Urinary bladder (tissue), 4 donors: Measurements from ENCODE around the gene KCNC2. TPM values are rescaled to one million over a fixed set of nuclear protein-coding genes. Genes with fewer than 3 reads are reported as not detected.
"Not testable (repeated sequence)": the region's sequence is repeated elsewhere in the genome, so short reads cannot be mapped to it uniquely, and the experiment has no call there.

Experiments
- DNase-seq: peaks from one replicate; pipeline ENCODE4 v3.0.0-alpha.2; 2015; ENCODE audit errors: extremely low spot score
- H3K27ac ChIP-seq: one replicate; pipeline ENCODE4 v1.5.1; 2013; ENCODE audit warnings: low read depth, mild to moderate bottlenecking, moderate library complexity
- H3K36me3 ChIP-seq: one replicate; pipeline ENCODE4 v1.6.1; 2013; ENCODE audit warnings: mild to moderate bottlenecking, moderate library complexity; ENCODE audit not compliant: insufficient read depth
- H3K4me1 ChIP-seq: one replicate; pipeline ENCODE4 v1.6.1; 2013; ENCODE audit warnings: mild to moderate bottlenecking, moderate library complexity; ENCODE audit not compliant: insufficient read depth
- H3K4me3 ChIP-seq: one replicate; pipeline ENCODE4 v1.5.1; 2013; ENCODE audit warnings: low read depth, low read length
- WGBS: extraction: QIAGEN DNeasy Blood & Tissue Kit; methylation state at CpG from one replicate; pipeline ENCODE4 v1.1.7; 2013; 5-methylcytosine and 5-hydroxymethylcytosine counted together
- polyA plus RNA-seq: library from polyadenylated mRNA; stranded (reverse); fragments of 200-250 nt; gene quantifications from one replicate; pipeline ENCODE4 v1.2.3, GENCODE V29; 2013
- total RNA-seq: library from RNA; depleted of rRNA; stranded (reverse); fragments of >200 nt; gene quantifications from one replicate; pipeline ENCODE4 v1.2.3, GENCODE V29; 2014
- donor health status: healthy with polysubstance abuse.
- donor health status: healthy.

The KCNC2 gene
- total and polyA plus RNA-seq, 2 donors, result 0.32 TPM; not detected in 1

DNA sequence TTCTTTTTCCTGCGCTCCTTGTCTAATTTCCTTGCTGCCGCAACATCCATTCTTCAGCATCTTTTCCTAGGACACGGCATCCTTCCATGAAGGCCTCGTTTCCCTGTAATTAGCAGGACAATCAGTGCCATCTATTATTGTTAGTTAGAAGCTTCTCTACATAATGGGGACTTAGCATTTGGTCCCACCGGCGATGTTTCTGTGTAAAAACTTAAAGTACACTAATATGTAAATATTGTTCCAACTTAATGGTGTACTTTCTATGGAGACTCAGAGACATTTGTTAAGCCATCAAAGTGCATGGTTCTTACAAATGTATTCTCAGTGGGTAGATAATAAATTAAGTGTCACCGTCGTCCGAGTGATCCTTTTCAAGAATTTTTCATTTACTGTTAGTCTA, 17.4 kb downstream of the KCNC2 start:
- Histone ChIP-seq H3K4me1 (no peaks in the 10 kb centered on the region), H3K36me3 (no peaks in the 10 kb centered on the region), H3K4me3 (no peak overlapping the region), H3K27ac (no peak overlapping the region)
- no peak for DNase-seq
- WGBS, result 79% methylated on average over 9 of the region's 9 CpGs

- Histone ChIP-seq H3K36me3 (no peaks in the 10 kb centered on the region), H3K4me3 (no peak overlapping the region), H3K4me1 (no peaks in the 10 kb centered on the region), H3K27ac (no peak overlapping the region)
- no peak for DNase-seq
Measured at GRCh38 chr12:75190846-75191245, 18.8 kb downstream of the KCNC2 start.

GRCh38 chr12:75185881-75186280, 23.8 kb downstream of the KCNC2 start:
- not testable (repeated sequence) for DNase-seq, H3K27ac ChIP-seq
- WGBS, result 94% methylated on average over 3 of the region's 3 CpGs

DNA sequence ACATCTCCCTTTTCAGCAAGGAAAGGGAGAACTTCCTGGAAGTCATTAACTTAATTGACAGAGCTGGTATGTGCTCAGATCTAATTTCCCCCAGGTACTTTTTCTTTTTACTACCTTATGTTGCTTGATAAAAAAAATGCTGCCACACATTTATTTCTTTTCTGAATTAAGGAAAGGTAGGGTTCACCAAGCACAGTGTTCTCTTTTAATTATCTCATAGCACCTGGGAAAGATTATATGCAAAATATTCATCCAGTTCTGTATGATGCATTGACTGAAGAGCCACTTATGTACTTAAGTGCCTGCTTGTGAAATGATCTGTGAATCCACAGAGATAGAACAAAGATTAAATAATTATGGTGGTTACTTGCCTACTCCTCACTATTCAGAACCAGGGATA, 25.1 kb downstream of the KCNC2 start:
- no peak overlapping the region for H3K4me3 ChIP-seq

More at GRCh38 chr12:75185881-75186280, 23.8 kb downstream of the KCNC2 start:
- not testable (repeated sequence) for H3K4me3 ChIP-seq, H3K36me3 ChIP-seq, H3K4me1 ChIP-seq

DNA sequence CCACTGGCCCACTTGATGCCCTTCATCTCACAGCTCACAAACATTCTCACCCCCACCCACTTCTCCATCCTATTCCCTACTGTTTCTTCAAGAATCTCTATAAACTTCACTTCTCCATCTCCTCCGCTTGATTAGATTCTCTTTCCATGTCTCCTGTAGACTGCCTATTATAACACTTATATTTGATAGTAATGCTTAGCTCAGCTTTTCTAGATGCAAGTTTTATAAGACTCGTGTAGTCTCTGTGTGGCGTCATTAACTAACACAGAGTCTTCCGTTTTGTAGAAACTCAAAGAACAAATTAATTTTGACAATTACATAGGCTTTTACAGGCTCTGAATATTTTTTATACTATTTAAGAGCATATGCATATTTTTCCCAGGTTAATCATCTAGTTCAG, 25.7 kb downstream of the KCNC2 start:
- 74% methylated on average over 4 of the region's 4 CpGs for WGBS
- no peaks in the 10 kb centered on the region for H3K36me3 ChIP-seq
- H3K27ac ChIP-seq, result no peak overlapping the region
- no peak overlapping the region for H3K4me3 ChIP-seq
- no peaks in the 10 kb centered on the region for H3K4me1 ChIP-seq
- DNase-seq, result no peak

More for the DNA sequence above, 25.1 kb downstream of the KCNC2 start:
- H3K27ac ChIP-seq, result no peak overlapping the region
- no peak for DNase-seq
- H3K4me1 ChIP-seq, result no peaks in the 10 kb centered on the region
- H3K36me3 ChIP-seq, result no peaks in the 10 kb centered on the region

- Histone ChIP-seq H3K27ac (no peak overlapping the region), H3K36me3 (no peaks in the 10 kb centered on the region), H3K4me1 (no peaks in the 10 kb centered on the region), H3K4me3 (no peak overlapping the region)
- DNase-seq, result no peak
Measured at GRCh38 chr12:75177997-75178396, 31.6 kb downstream of the KCNC2 start.

DNA sequence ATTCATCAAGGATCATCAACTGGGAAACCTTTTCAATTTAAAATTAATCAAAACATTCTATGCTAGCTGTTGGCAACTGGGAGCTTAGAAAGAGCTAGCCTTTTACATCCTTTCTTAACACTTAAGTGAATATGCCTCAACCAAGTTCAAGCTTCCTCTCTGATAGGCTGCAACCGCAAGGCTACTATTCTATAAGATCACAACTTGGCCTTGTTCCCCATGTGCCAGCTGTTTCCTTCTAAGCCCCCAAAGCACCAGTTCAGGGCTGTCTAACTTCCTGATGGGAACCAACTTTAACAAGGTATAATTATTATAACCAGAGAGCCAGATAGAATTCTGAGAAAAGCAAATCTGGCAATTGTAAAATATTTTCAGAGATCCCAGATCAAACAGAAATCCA, 37.0 kb downstream of the KCNC2 start:
- Histone ChIP-seq H3K27ac (no peak overlapping the region), H3K36me3 (no peaks in the 10 kb centered on the region), H3K4me3 (no peak overlapping the region), H3K4me1 (no peaks in the 10 kb centered on the region)
- no peak for DNase-seq
- WGBS, result 69% methylated on average over 1 of the region's 1 CpG

- Histone ChIP-seq H3K36me3 (no peaks in the 10 kb centered on the region), H3K4me1 (no peaks in the 10 kb centered on the region), H3K27ac (no peak overlapping the region), H3K4me3 (no peak overlapping the region)
- WGBS, result 42% methylated on average over 4 of the region's 4 CpGs
- no peak for DNase-seq
Measured at GRCh38 chr12:75170640-75171185, 38.9 kb downstream of the KCNC2 start.

DNA sequence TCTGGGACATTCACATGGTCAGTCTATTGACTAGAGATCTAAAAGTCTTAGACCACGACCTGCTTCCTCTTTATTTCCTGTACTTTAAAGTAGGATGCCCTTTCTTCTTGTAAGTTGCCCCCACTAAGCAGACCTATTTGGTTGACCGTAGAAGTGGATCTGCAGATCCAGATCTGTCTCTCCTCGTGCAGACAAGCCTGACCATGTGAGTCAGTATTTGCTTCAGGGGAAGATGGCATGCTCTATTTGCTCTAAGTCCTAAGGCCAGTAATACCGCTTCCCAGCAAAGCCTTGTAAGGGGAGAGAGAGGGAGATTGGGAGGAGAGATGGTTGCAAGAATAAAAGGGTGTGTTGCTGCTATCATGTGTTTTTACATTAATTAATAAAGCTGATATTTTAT, 46.8 kb downstream of the KCNC2 start:
- no peaks in the 10 kb centered on the region for H3K36me3 ChIP-seq
- H3K4me3 ChIP-seq, result no peak overlapping the region
- no peak overlapping the region for H3K27ac ChIP-seq
- no peaks in the 10 kb centered on the region for H3K4me1 ChIP-seq
- no peak for DNase-seq
- 65% methylated on average over 4 of the region's 4 CpGs for WGBS

DNA sequence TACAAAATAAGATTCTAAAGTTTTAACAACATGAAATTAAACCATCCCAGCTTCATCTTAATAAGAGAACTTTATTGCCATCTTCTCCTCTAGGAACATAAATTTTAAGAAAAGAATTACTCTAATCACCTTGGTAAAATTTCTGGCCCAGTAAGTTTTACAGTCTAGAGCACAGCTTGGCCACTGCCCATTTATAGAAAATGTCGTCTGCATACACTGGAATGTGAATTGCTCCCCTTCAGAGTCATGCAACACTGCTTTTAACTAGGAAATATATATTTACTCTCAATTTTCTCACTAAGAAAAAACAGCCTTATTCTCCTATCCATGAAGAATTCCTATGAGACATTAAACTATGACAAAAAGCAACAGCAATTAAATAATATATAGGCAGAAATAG, 48.2 kb downstream of the KCNC2 start:
- no peak for DNase-seq
- WGBS, result 39% methylated on average over 1 of the region's 1 CpG
- Histone ChIP-seq H3K27ac (no peak overlapping the region), H3K4me1 (no peaks in the 10 kb centered on the region), H3K36me3 (no peaks in the 10 kb centered on the region), H3K4me3 (no peak overlapping the region)

- Histone ChIP-seq H3K4me1 (no peaks in the 10 kb centered on the region), H3K36me3 (no peaks in the 10 kb centered on the region), H3K4me3 (no peak overlapping the region), H3K27ac (no peak overlapping the region)
- no peak for DNase-seq
- 83% methylated on average over 1 of the region's 1 CpG for WGBS
Measured at GRCh38 chr12:75157385-75157784, 52.3 kb downstream of the KCNC2 start.

DNA sequence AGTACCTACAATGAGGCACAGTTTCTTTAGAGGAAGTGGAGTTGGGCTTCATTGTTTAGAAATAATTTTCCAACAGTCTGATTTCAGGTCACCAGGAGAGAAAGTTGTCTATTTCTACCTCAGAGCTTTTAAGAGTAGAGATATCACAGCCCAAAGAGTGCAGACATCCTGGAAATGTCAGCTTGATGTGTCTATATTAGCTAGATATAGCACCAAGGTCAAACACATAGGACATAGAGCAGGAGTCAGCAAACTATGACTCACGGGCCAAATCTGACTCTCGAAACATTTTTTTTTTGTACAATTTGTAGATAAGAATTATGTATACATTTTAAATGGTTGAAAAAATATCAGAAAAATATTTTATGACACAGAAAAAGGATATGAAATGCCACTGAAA, 53.7 kb downstream of the KCNC2 start:
- Histone ChIP-seq H3K4me3 (no peak overlapping the region), H3K27ac (no peak overlapping the region), H3K4me1 (no peaks in the 10 kb centered on the region), H3K36me3 (no peaks in the 10 kb centered on the region)
- DNase-seq, result no peak
- 56% methylated on average over 2 of the region's 2 CpGs for WGBS

DNA sequence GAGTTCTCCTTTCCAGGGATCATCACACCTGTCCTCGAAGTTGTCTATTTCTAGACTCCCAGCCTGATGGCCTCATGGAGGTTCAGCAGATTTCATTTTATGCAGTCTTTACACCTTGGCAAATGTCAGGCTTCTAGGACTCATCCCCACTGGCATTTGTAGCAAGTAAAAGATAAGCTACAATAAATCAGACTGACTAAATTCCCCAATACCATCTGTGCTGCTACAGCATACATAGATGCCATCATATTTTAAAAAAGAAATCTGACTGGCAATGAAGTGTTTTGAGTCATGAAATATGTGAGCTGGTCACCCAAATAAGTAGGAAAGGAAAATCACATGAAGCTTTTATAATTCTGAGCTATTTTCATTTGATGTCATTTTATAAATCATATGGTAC, 55.3 kb downstream of the KCNC2 start:
- H3K4me1 ChIP-seq, result no peaks in the 10 kb centered on the region
- no peaks in the 10 kb centered on the region for H3K36me3 ChIP-seq
- H3K4me3 ChIP-seq, result no peak overlapping the region
- DNase-seq, result no peak
- 66% methylated on average over 1 of the region's 1 CpG for WGBS
- H3K27ac ChIP-seq, result no peak overlapping the region

GRCh38 chr12:75139196-75139595, 70.4 kb downstream of the KCNC2 start:
- H3K4me3 ChIP-seq, result no peak overlapping the region
- no peaks in the 10 kb centered on the region for H3K36me3 ChIP-seq
- 33% methylated on average over 5 of the region's 5 CpGs for WGBS
- no peaks in the 10 kb centered on the region for H3K4me1 ChIP-seq
- DNase-seq, result no peak
- no peak overlapping the region for H3K27ac ChIP-seq

DNA sequence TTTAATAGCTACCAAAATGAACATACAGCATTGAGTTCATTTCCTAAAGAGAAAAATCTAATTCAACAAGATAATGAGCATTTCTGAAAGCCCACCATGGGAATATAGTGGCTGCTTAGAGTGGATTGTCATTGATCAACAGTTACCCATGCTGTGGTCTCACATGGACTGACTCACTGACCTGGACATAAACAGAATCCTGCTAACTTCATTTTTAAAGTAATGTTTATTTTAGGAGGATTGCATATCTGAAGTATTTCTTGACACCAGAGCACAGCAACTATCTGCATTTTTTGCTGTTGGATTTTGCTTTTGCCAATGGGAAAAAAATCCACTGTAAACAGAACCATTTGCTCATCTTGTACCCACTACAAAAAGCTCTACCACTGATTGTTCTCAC, 71.7 kb downstream of the KCNC2 start:
- no peak overlapping the region for H3K27ac ChIP-seq

More for the DNA sequence above, 71.7 kb downstream of the KCNC2 start:
- DNase-seq, result no peak
- no peaks in the 10 kb centered on the region for H3K4me1 ChIP-seq
- H3K36me3 ChIP-seq, result no peaks in the 10 kb centered on the region
- no peak overlapping the region for H3K4me3 ChIP-seq
